Neural cell (in vitro differentiated cells): ENCODE data around the gene TGFBR3L.

Source experiments
- EP300 ChIP-seq: fragments of 450-650 bp; conservative IDR thresholded peaks from 2 replicates; pipeline ENCODE4 v1.6.1; 2014; ENCODE audit warnings: antibody characterized with exemption, mild to moderate bottlenecking, moderate library complexity; ENCODE audit not compliant: poor library complexity, severe bottlenecking
- EZH2 ChIP-seq: fragments of 200-600, 300-800 bp; shearing (Covaris generic), sonication (generic); IDR thresholded peaks from 2 replicates; pipeline ENCODE4 v1.6.1; 2014; ENCODE audit warnings: antibody characterized with exemption, low read length, borderline replicate concordance, mild to moderate bottlenecking; ENCODE audit not compliant: insufficient read depth, poor library complexity, severe bottlenecking
- POLR2AphosphoS5 ChIP-seq: IDR thresholded peaks from 2 replicates; pipeline ENCODE4 v1.6.1; 2012
- SMC3 ChIP-seq: fragments of 450-650 bp; conservative IDR thresholded peaks from 2 replicates; pipeline ENCODE4 v1.6.1; 2014; ENCODE audit warnings: antibody characterized with exemption, mild to moderate bottlenecking, moderate library complexity; ENCODE audit not compliant: poor library complexity
- TF ChIP-seq, protein P1 (sequence below): fragments of 450-650 bp; IDR thresholded peaks from 2 replicates; pipeline ENCODE4 v1.5.1; 2014; ENCODE audit warnings: antibody characterized with exemption, mild to moderate bottlenecking, moderate library complexity; ENCODE audit not compliant: poor library complexity, severe bottlenecking

DNA sequence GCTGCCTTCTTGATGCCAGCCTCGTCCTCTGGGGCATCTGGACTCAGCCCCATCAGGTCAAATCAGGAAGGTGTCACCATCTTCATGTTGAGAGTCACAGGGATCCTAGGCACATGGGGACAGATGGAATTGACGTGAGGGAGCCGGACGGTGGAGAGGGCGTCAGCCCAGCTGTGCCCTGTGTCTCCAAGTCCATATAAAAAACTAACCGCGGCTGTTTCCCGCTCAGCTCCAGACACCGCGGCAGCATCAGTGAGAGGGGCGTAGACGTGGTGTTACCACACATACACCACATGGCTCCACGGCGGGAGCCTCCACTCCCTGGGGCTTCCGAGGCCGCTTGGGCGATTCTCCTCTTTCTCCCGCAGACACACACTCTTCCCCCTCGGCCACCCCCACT, 34.8 kb upstream of the TGFBR3L start:
- TF ChIP-seq EZH2 (no peak), POLR2AphosphoS5 (no peak), EP300 (no peak), SMC3 (no peak)
- TF ChIP-seq, protein P1, sequence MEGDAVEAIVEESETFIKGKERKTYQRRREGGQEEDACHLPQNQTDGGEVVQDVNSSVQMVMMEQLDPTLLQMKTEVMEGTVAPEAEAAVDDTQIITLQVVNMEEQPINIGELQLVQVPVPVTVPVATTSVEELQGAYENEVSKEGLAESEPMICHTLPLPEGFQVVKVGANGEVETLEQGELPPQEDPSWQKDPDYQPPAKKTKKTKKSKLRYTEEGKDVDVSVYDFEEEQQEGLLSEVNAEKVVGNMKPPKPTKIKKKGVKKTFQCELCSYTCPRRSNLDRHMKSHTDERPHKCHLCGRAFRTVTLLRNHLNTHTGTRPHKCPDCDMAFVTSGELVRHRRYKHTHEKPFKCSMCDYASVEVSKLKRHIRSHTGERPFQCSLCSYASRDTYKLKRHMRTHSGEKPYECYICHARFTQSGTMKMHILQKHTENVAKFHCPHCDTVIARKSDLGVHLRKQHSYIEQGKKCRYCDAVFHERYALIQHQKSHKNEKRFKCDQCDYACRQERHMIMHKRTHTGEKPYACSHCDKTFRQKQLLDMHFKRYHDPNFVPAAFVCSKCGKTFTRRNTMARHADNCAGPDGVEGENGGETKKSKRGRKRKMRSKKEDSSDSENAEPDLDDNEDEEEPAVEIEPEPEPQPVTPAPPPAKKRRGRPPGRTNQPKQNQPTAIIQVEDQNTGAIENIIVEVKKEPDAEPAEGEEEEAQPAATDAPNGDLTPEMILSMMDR: no peak
